K562 (cell line): ENCODE data around the gene STPG2.
"Not testable (repeated sequence)": the region's sequence is repeated elsewhere in the genome, so short reads cannot be mapped to it uniquely, and the experiment has no call there.

ENCODE experiments used
- JUN ChIP-seq, 2 experiments: sonication (generic) in 1 of 2; formaldehyde crosslinking in 1 of 2; IDR thresholded peaks; 2 replicates each; pipeline versions ENCODE4 v1.6.1 to v1.8.0; 2012 to 2022; ENCODE audit warnings: borderline replicate concordance in 2 of 2, mild to moderate bottlenecking in 2 of 2, improper control_type of control experiment in 1 of 2, low read depth in 1 of 2, low read length in 1 of 2, missing genetic modification reagents in 1 of 2
- NR3C1 ChIP-seq: sonication (generic); formaldehyde crosslinking; IDR thresholded peaks from 2 replicates; pipeline ENCODE4 v1.8.1; 2022; ENCODE audit warnings: missing genetic modification reagents
- PRMT5 ChIP-seq: sonication (generic); formaldehyde crosslinking; IDR thresholded peaks from 2 replicates; pipeline ENCODE4 v1.5.0; 2020; ENCODE audit warnings: missing genetic modification reagents
- SIN3A ChIP-seq, 2 experiments: fragments of 150-350 bp in 1 of 2; IDR thresholded peaks; 2 replicates each; pipeline ENCODE4 v1.6.1; 2011 to 2016; ENCODE audit warnings: borderline replicate concordance in 2 of 2, low read depth in 2 of 2, low read length in 2 of 2, mild to moderate bottlenecking in 2 of 2, moderate library complexity in 2 of 2; ENCODE audit not compliant: control insufficient read depth in 1 of 2
- ZNF354B ChIP-seq: fragments of 250-450 bp; sonication (Bioruptor Pico); IDR thresholded peaks from 2 replicates; pipeline ENCODE4 v1.4.0; 2020
- ZNF436 ChIP-seq: fragments of 250-450, 450-650 bp; sonication (Bioruptor Pico); formaldehyde crosslinking; IDR thresholded peaks from 2 replicates; pipeline ENCODE4 v1.7.0; 2020; ENCODE audit warnings: mild to moderate bottlenecking
- TF ChIP-seq, protein P1 (sequence below), 3 experiments: IDR thresholded peaks in 2 of 3; conservative IDR thresholded peaks in 1 of 3; 2 replicates each; pipeline ENCODE4 v1.5.1; 2011 to 2012; ENCODE audit warnings: low read length in 3 of 3, mild to moderate bottlenecking in 3 of 3, control low read depth in 2 of 3, improper control_type of control experiment in 1 of 3, inconsistent platforms in 1 of 3, low read depth in 1 of 3, mixed read lengths in 1 of 3, moderate library complexity in 1 of 3; ENCODE audit not compliant: insufficient read depth in 2 of 3

- TF ChIP-seq, protein P1, sequence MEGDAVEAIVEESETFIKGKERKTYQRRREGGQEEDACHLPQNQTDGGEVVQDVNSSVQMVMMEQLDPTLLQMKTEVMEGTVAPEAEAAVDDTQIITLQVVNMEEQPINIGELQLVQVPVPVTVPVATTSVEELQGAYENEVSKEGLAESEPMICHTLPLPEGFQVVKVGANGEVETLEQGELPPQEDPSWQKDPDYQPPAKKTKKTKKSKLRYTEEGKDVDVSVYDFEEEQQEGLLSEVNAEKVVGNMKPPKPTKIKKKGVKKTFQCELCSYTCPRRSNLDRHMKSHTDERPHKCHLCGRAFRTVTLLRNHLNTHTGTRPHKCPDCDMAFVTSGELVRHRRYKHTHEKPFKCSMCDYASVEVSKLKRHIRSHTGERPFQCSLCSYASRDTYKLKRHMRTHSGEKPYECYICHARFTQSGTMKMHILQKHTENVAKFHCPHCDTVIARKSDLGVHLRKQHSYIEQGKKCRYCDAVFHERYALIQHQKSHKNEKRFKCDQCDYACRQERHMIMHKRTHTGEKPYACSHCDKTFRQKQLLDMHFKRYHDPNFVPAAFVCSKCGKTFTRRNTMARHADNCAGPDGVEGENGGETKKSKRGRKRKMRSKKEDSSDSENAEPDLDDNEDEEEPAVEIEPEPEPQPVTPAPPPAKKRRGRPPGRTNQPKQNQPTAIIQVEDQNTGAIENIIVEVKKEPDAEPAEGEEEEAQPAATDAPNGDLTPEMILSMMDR (IDR thresholded peaks at IDR 0.05 in 2 of 3, conservative IDR thresholded peaks at IDR 0.05 in 1 of 3; ENCODE audit: insufficient read depth in 2 of 3, low read depth in 1 of 3, low read length in 3 of 3) = not testable (repeated sequence)
- not testable (repeated sequence) for TF ChIP-seq JUN (IDR thresholded peaks at IDR 0.05; ENCODE audit: borderline replicate concordance, low read depth, low read length); JUN (CRISPR knock-in tag; IDR thresholded peaks at IDR 0.05; ENCODE audit: borderline replicate concordance); ZNF436 (CRISPR knock-in tag); SIN3A (IDR thresholded peaks at IDR 0.05; ENCODE audit: borderline replicate concordance in 2 of 2, control insufficient read depth in 1 of 2, low read depth in 2 of 2, low read length in 2 of 2); NR3C1; ZNF354B (CRISPR knock-in tag); PRMT5
Measured at GRCh38 chr4:97903436-97904189, 239.7 kb downstream of the STPG2 start.
